ENCODE results near the gene FICD.

FICD gene

DNA sequence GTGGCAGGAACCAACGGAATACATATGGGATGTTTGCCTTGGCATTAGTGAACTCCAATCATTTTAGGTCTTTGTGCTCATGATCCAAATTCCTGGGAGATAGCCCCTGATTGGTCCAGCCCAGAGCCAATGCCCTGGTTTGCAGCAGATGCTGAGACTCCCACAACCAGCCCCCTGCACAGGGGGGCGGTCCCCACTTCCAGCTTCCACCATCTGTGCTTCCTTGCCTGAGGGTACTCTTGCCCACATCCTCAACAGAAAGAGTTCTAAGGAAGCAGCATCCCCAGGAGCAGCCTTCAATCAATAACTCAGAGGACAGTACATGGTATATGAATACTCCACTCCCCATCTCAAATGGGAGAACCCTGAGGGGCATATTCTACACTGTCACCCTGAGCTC is 39.7 kb upstream of the FICD start:
- no peak overlapping the region for H4K91ac ChIP-seq (ENCODE audit: low read depth, low read length)
- no peak for DNase-seq
- no peaks in the 10 kb centered on the region for H3K36me3 ChIP-seq (ENCODE audit: control insufficient read depth in 1 of 2, insufficient read depth in 2 of 2, low read length in 2 of 2)
- no CpG with 5 or more reads among the region's 2 CpGs for WGBS (ENCODE audit: extremely low coverage, insufficient coverage, insufficient read length)
- H3K4ac ChIP-seq (ENCODE audit: low read depth, low read length): no peak overlapping the region
- H3K18ac ChIP-seq (ENCODE audit: low read length): no peak overlapping the region
- no peak overlapping the region for H3K14ac ChIP-seq (ENCODE audit: low read length)
- no peak overlapping the region for H3K23ac ChIP-seq (ENCODE audit: low read length)
- no peaks in the 10 kb centered on the region for H3K4me1 ChIP-seq (ENCODE audit: control insufficient read depth in 1 of 2, insufficient read depth in 2 of 2, low read length in 2 of 2)
- no peaks in the 10 kb centered on the region for H3K9me3 ChIP-seq (ENCODE audit: insufficient read depth, low read depth, low read length)
- no peaks in the 10 kb centered on the region for H3K79me1 ChIP-seq (ENCODE audit: low read length)
- H2BK5ac ChIP-seq (ENCODE audit: low read depth, low read length, poor library complexity): no peak overlapping the region
- H4K8ac ChIP-seq (ENCODE audit: low read depth, low read length): no peak overlapping the region
- H3K27ac ChIP-seq (ENCODE audit: low read depth, low read length): no peak overlapping the region
- H2AFZ ChIP-seq (ENCODE audit: insufficient read depth, low read length, poor library complexity): no peak overlapping the region
- H4K12ac ChIP-seq (ENCODE audit: low read depth, low read length): no peak overlapping the region
- H3K27me3 ChIP-seq (ENCODE audit: insufficient read depth, low read length): no peaks in the 10 kb centered on the region
- no peak overlapping the region for H2BK12ac ChIP-seq (ENCODE audit: low read length)
- H2BK120ac ChIP-seq (ENCODE audit: insufficient read depth, low read length, poor library complexity): no peak overlapping the region
- H3K4me2 ChIP-seq (ENCODE audit: low read length): no peak overlapping the region
- H3K9ac ChIP-seq (ENCODE audit: low read length): no peak overlapping the region
- H3K79me2 ChIP-seq (ENCODE audit: control insufficient read depth, insufficient read depth, low read length, poor library complexity): no peaks in the 10 kb centered on the region
- H3K4me3 ChIP-seq (ENCODE audit: low read depth, low read length): no peak overlapping the region
- no peak overlapping the region for H2AK5ac ChIP-seq (ENCODE audit: low read length)

DNA sequence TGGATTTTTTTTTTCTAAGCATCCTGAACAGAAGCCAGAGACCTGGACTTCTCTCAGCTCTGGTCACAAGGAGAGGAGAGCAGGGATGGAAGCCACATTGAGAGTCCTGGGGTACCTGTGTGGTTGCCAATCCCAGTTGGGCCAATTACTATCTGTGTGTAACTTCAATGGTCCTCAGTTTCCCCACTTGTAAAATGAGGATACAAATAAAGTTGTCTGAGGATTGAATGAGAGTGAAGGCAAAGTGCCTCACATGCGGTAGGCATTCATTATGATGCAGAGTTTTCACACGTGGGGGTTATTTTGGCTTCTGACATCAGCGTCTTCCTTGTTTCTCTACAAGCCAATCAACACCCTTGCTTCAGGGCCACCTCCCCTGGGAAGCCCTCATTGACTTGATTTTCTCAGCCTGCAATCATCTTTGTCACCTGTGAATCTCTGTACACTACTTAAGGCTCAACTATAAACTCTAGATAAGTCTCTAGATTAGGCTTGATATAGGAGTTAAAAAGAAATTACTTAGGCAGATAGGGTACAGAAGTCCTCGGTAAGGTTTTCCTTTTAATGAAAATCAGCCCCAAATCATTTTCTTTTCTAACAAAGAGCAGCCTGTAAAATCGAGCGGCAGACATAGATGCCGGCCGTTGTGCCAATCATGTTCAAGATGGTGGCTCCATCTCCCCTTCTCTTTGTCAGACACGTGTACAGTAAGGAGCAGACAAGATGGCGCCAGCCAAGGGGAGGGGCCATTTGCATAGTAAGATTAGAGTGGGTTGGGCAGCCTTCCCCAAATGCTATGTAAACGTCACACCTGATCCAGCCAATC is 37.8 kb upstream of the FICD start:
- Histone ChIP-seq H3K27ac (ENCODE audit: low read depth, low read length) (no peak overlapping the region), H4K8ac (ENCODE audit: low read depth, low read length) (no peak overlapping the region), H3K79me1 (ENCODE audit: low read length) (no peaks in the 10 kb centered on the region), H3K18ac (ENCODE audit: low read length) (no peak overlapping the region), H2BK120ac (ENCODE audit: insufficient read depth, low read length, poor library complexity) (no peak overlapping the region), H2BK5ac (ENCODE audit: low read depth, low read length, poor library complexity) (no peak overlapping the region), H3K23ac (ENCODE audit: low read length) (no peak overlapping the region), H4K91ac (ENCODE audit: low read depth, low read length) (no peak overlapping the region), H2BK12ac (ENCODE audit: low read length) (no peak overlapping the region), H3K4ac (ENCODE audit: low read depth, low read length) (no peak overlapping the region), H3K36me3 (ENCODE audit: control insufficient read depth in 1 of 2, insufficient read depth in 2 of 2, low read length in 2 of 2) (no peaks in the 10 kb centered on the region), H3K79me2 (ENCODE audit: control insufficient read depth, insufficient read depth, low read length, poor library complexity) (no peaks in the 10 kb centered on the region), H3K9me3 (ENCODE audit: insufficient read depth, low read depth, low read length) (no peaks in the 10 kb centered on the region), H3K9ac (ENCODE audit: low read length) (no peak overlapping the region), H3K27me3 (ENCODE audit: insufficient read depth, low read length) (no peaks in the 10 kb centered on the region), H3K14ac (ENCODE audit: low read length) (no peak overlapping the region), H3K4me2 (ENCODE audit: low read length) (no peak overlapping the region), H3K4me1 (ENCODE audit: control insufficient read depth in 1 of 2, insufficient read depth in 2 of 2, low read length in 2 of 2) (no peaks in the 10 kb centered on the region), H3K4me3 (ENCODE audit: low read depth, low read length) (no peak overlapping the region), H2AK5ac (ENCODE audit: low read length) (no peak overlapping the region), H4K12ac (ENCODE audit: low read depth, low read length) (no peak overlapping the region), H2AFZ (ENCODE audit: insufficient read depth, low read length, poor library complexity) (no peak overlapping the region)
- no peak for DNase-seq
- WGBS (ENCODE audit: extremely low coverage, insufficient coverage, insufficient read length): no CpG with 5 or more reads among the region's 11 CpGs

DNA sequence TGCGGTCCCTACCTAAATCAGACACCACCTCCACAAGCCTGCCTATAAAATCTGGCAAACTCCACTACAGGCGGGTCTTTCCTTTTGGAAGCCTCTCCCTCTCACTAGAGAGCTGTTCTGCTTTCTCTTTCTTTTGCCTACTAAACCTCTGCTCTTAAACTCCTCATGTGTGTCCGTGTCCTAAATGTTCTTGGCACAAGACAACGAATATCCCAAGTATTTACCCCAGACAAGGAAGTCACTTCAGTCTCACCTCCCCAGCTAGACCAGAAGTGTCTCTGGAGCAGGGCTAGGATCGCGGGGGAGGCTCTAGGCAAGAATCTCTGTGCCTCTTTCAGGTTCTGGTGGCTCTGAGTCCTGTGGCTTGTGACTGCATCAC is 37.2 kb upstream of the FICD start:
- H4K8ac ChIP-seq (ENCODE audit: low read depth, low read length): no peak overlapping the region
- no peak overlapping the region for H3K14ac ChIP-seq (ENCODE audit: low read length)
- H2AFZ ChIP-seq (ENCODE audit: insufficient read depth, low read length, poor library complexity): no peak overlapping the region
- no peaks in the 10 kb centered on the region for H3K79me2 ChIP-seq (ENCODE audit: control insufficient read depth, insufficient read depth, low read length, poor library complexity)
- H3K4ac ChIP-seq (ENCODE audit: low read depth, low read length): no peak overlapping the region
- no peak overlapping the region for H3K9ac ChIP-seq (ENCODE audit: low read length)
- no peak overlapping the region for H2BK12ac ChIP-seq (ENCODE audit: low read length)
- H4K12ac ChIP-seq (ENCODE audit: low read depth, low read length): no peak overlapping the region
- no peak overlapping the region for H3K23ac ChIP-seq (ENCODE audit: low read length)
- no CpG with 5 or more reads among the region's 6 CpGs for WGBS (ENCODE audit: extremely low coverage, insufficient coverage, insufficient read length)
- no peaks in the 10 kb centered on the region for H3K36me3 ChIP-seq (ENCODE audit: control insufficient read depth in 1 of 2, insufficient read depth in 2 of 2, low read length in 2 of 2)
- H3K4me2 ChIP-seq (ENCODE audit: low read length): no peak overlapping the region
- H2BK120ac ChIP-seq (ENCODE audit: insufficient read depth, low read length, poor library complexity): no peak overlapping the region
- H3K27ac ChIP-seq (ENCODE audit: low read depth, low read length): no peak overlapping the region
- no peak overlapping the region for H2AK5ac ChIP-seq (ENCODE audit: low read length)
- H4K91ac ChIP-seq (ENCODE audit: low read depth, low read length): no peak overlapping the region
- H3K4me1 ChIP-seq (ENCODE audit: control insufficient read depth in 1 of 2, insufficient read depth in 2 of 2, low read length in 2 of 2): no peaks in the 10 kb centered on the region
- no peak overlapping the region for H2BK5ac ChIP-seq (ENCODE audit: low read depth, low read length, poor library complexity)
- H3K18ac ChIP-seq (ENCODE audit: low read length): no peak overlapping the region
- H3K27me3 ChIP-seq (ENCODE audit: insufficient read depth, low read length): no peaks in the 10 kb centered on the region
- no peak overlapping the region for H3K4me3 ChIP-seq (ENCODE audit: low read depth, low read length)
- H3K9me3 ChIP-seq (ENCODE audit: insufficient read depth, low read depth, low read length): no peaks in the 10 kb centered on the region
- no peak for DNase-seq
- H3K79me1 ChIP-seq (ENCODE audit: low read length): no peaks in the 10 kb centered on the region

DNA sequence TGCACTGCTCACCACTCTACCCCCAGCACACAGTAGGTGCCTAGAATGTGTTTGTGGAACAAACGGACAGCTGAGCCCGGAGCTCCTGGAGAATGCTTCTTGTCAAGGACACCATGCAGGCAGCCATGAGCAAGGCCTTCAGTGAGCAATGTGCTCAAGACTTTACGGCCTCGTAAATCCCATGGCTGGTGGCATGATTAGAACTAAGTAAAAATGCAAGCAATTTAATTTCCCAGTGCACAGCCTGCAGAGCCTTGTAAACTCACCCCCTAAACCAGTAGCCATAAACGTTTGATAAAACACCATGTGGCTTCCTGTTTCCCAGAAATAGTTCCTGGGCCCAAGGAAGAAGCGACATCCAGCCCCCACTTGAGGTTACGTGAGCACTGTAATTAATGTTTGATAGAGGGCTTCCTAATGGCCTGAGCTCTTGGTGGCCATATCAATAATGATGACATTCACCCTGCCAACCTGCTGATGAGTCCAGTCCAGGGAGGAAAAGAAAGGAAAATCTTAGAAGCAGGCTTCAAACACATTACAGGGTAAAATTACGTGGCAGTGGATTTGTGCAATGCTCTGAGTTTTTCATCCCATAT is 36.4 kb upstream of the FICD start:
- Histone ChIP-seq H2AK5ac (ENCODE audit: low read length) (no peak overlapping the region), H3K4me1 (ENCODE audit: control insufficient read depth in 1 of 2, insufficient read depth in 2 of 2, low read length in 2 of 2) (peaks cover 4 to 5% of the 10 kb centered on the region in 2 experiments), H3K14ac (ENCODE audit: low read length) (no peak overlapping the region), H3K27me3 (ENCODE audit: insufficient read depth, low read length) (no peaks in the 10 kb centered on the region), H3K4me2 (ENCODE audit: low read length) (no peak overlapping the region), H4K12ac (ENCODE audit: low read depth, low read length) (no peak overlapping the region), H2BK12ac (ENCODE audit: low read length) (no peak overlapping the region), H3K79me2 (ENCODE audit: control insufficient read depth, insufficient read depth, low read length, poor library complexity) (no peaks in the 10 kb centered on the region), H2BK120ac (ENCODE audit: insufficient read depth, low read length, poor library complexity) (no peak overlapping the region), H3K4me3 (ENCODE audit: low read depth, low read length) (no peak overlapping the region), H3K23ac (ENCODE audit: low read length) (no peak overlapping the region), H4K8ac (ENCODE audit: low read depth, low read length) (no peak overlapping the region), H4K91ac (ENCODE audit: low read depth, low read length) (no peak overlapping the region), H2AFZ (ENCODE audit: insufficient read depth, low read length, poor library complexity) (no peak overlapping the region), H3K18ac (ENCODE audit: low read length) (no peak overlapping the region), H3K79me1 (ENCODE audit: low read length) (no peaks in the 10 kb centered on the region), H2BK5ac (ENCODE audit: low read depth, low read length, poor library complexity) (no peak overlapping the region), H3K27ac (ENCODE audit: low read depth, low read length) (no peak overlapping the region), H3K4ac (ENCODE audit: low read depth, low read length) (no peak overlapping the region), H3K9ac (ENCODE audit: low read length) (no peak overlapping the region), H3K9me3 (ENCODE audit: insufficient read depth, low read depth, low read length) (no peaks in the 10 kb centered on the region), H3K36me3 (ENCODE audit: control insufficient read depth in 1 of 2, insufficient read depth in 2 of 2, low read length in 2 of 2) (no peaks in the 10 kb centered on the region)
- no CpG with 5 or more reads among the region's 8 CpGs for WGBS (ENCODE audit: extremely low coverage, insufficient coverage, insufficient read length)
- no peak for DNase-seq
